AG04449 (cell line): ENCODE measurements around the gene VPS26B.

ENCODE experiments used
- CTCF ChIA-PET: fragments of 350-600 bp; formaldehyde crosslinking; extraction: SDS; loops from one replicate; lab custom pipeline; 2021; ENCODE audit warnings: antibody characterized with exemption; lab: Yijun Ruan, JAX
- POLR2A ChIA-PET: fragments of 400-600, 350-600 bp; formaldehyde crosslinking; extraction: SDS; loops from one replicate; lab custom pipeline; 2020; ENCODE audit warnings: antibody characterized with exemption, inconsistent platforms; lab: Yijun Ruan, JAX
- DNase-seq: peaks from one replicate; pipeline ENCODE4 v3.0.0-alpha.2; 2010; ENCODE audit warnings: low read depth, low spot score
- H3K4me3 ChIP-seq: 2 replicates; pipeline ENCODE4 v1.5.1; 2011; ENCODE audit warnings: low read depth, mild to moderate bottlenecking, control low read depth, low read length
- TF ChIP-seq, protein P1 (sequence below): IDR thresholded peaks from one replicate; pipeline ENCODE4 v1.5.1; 2011; ENCODE audit warnings: mild to moderate bottlenecking, moderate library complexity, low read length, control low read depth, inconsistent platforms; ENCODE audit not compliant: insufficient read depth; ENCODE audit errors: missing control alignments

VPS26B gene

DNA sequence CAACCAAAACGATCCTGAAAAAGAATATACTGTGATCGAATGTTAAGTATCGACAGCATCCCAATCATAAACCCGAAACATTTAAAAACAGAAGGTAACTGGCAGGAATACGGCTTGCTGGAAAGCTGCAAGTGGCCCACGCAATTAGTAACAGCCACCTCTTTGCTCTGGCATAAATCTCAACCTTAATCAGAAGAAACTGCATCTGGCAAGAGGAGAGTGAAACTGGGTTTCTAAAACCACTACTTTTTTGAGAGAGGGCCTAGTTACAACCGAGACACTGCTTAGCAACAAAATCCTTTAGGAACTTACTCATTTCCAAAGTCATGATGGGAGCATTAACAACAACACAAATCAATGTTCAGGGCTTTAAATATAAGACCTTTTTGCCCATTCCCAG is 8.6 kb upstream of the VPS26B start:
- ChIA-PET POLR2A (no interaction called here), CTCF (no interaction called here)
- DNase-seq, result no peak
- no peak overlapping the region for H3K4me3 ChIP-seq
- TF ChIP-seq, protein P1, sequence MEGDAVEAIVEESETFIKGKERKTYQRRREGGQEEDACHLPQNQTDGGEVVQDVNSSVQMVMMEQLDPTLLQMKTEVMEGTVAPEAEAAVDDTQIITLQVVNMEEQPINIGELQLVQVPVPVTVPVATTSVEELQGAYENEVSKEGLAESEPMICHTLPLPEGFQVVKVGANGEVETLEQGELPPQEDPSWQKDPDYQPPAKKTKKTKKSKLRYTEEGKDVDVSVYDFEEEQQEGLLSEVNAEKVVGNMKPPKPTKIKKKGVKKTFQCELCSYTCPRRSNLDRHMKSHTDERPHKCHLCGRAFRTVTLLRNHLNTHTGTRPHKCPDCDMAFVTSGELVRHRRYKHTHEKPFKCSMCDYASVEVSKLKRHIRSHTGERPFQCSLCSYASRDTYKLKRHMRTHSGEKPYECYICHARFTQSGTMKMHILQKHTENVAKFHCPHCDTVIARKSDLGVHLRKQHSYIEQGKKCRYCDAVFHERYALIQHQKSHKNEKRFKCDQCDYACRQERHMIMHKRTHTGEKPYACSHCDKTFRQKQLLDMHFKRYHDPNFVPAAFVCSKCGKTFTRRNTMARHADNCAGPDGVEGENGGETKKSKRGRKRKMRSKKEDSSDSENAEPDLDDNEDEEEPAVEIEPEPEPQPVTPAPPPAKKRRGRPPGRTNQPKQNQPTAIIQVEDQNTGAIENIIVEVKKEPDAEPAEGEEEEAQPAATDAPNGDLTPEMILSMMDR, result no peak

DNA sequence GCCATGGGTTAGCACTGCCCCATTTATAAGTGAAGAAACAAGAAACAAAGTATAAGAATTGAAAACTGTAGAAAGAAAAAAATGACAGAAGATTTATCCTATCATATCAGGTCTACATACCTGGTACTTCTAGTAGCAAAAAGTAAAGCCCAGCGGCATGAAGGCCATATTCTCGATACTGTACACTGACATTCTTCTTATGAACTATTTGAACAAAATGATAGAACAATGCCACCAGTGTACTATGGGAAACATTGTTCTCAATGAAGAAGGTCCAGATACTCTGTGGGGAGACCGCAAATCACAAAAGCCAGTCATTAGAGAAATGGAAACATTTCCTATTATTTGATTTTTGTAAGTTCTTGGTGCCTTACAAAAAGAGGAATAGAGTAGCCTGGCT is 7.7 kb upstream of the VPS26B start:
- no peak overlapping the region for H3K4me3 ChIP-seq
- CTCF ChIA-PET, result interaction anchor here (1.5 kb wide), 1 partner anchor 9 kb away, joined by 3 read pairs; no protein-coding TSS in a partner anchor
- TF ChIP-seq, protein P1, result no peak
- POLR2A ChIA-PET, result no interaction called here
- DNase-seq, result no peak

DNA sequence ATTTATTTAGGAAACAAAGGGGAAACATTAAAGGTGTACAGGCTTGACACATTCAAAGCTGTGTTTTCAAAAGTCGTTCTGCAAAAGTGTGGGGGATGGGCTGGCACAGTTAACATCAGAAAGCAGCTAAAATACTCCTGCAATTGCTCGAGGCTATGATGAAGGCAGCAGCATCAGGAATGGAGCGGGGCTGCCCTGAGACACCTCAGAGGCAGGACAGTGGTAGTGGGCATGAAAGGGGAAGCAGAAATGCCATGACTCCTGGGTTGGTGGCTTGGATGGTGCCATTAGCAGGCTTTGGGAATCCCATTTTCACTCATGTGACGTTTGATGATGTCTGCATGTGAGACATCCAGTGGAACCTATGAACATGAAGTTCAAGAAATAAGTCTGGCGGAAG is 1.4 kb upstream of the VPS26B start:
- peak overlapping the region; percentile 67 for H3K4me3 ChIP-seq
- ChIA-PET POLR2A (no interaction called here), CTCF (interaction anchor here (0.9 to 3.8 kb wide), 3 partner anchors 13 to 172 kb away, joined by 4 to 15 read pairs (median 5); no protein-coding TSS in a partner anchor)
- no peak for DNase-seq
- TF ChIP-seq, protein P1, result no peak

DNA sequence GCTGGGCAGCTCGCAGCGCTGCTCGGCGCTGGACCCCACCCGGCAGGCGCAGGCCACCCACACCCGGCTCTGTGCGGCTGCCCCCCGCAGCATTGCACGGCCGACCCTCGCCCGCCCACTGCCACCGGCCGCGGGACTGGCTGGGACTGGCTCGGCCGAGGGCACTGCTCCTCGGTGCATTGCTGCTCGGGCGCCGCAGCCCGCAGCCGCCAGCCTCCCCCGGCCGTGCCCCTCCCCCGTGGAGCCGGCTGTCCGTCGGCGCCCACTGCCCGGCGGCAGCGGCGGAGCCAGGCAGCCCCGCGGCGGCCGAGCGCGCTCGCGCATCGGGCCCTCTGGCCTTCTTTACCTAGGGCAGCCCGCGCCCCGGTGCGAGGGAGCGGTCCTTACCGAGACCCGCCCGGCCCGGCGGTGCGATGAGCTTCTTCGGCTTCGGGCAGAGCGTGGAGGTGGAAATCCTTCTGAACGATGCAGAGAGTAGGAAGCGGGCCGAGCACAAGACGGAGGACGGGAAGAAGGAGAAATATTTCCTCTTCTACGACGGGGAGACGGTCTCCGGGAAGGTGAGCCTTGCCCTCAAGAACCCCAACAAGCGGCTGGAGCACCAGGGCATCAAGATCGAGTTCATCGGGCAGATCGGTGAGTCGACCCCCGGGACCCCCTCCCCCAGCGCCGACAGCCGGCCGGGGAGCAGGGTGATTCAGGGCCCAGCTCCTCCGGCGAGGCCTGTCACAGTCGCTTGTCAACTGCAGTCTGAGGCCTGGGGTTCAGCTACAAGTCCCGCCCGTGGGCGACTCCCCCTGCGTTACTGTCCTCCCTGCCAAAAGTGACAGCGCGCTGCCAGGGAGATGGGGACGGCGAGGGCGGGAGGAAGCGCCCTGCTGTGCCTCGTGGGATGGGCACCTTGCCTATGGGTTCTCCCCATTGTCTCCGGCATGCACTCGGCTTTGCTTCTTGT is 516 bp downstream of the VPS26B start:
- DNase-seq, result no peak
- ChIA-PET CTCF (interaction anchor here (0.7 to 3.8 kb wide), 12 partner anchors 9 to 176 kb away, joined by 3 to 15 read pairs (median 4); no protein-coding TSS in a partner anchor), POLR2A (interaction anchor here (0.6 to 1.4 kb wide), 3 partner anchors 19 to 448 kb away, joined by 3 to 4 read pairs (median 3); no protein-coding TSS in a partner anchor)
- peak overlapping the region; percentile 67 for H3K4me3 ChIP-seq
- TF ChIP-seq, protein P1, result no peak

DNA sequence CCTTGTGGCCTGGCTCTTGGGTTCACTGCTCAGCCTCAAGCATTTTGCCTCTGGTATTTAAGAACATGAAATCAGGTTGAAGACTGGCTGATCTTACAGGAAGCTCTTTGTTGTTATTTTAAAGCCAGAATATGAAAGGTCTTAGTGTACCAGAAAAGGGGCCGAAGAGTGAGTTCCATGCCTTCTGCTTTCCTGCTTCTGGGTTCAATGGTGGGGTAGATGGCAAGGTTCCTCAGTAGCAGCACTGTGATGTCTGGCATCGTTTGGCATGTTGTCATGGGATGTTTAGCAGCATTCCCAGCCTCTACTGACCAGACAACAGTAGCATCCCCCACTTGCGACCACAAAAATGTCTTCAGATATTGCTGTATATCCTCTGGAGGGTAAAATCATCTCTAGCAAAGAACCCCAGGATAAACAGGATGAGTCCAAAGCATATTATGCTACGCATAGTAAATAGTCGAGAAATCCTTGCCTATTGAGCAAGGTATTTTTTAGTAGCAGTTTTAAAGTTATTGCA is 2.4 kb downstream of the VPS26B start:
- CTCF ChIA-PET, result interaction anchor here (1.3 kb wide), 1 partner anchor 8 kb away, joined by 3 read pairs; no protein-coding TSS in a partner anchor
- H3K4me3 ChIP-seq, result peak overlapping the region; percentile 16; the same call in 1 of the 2 replicates
- no peak for DNase-seq
- TF ChIP-seq, protein P1, result no peak
- POLR2A ChIA-PET, result no interaction called here

DNA sequence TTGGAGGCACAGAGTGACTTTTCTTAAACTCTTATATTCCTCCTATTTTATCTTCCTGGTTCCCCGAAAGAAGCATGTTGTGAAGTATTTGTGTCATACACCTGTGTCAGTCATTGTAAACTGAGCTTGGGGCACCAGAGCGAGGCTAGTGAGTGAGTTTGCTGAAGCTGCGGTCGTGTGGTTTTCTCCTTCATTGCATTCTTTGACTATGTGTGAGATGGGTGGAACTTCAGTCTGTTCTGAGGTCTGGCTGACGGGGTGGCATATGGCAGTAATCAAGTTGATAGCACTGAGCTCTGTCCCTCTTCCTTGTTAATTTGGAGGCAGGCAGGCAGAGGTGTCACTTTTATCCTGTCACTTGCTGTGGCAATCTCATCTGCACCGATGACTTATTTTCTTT is 4.2 kb downstream of the VPS26B start:
- TF ChIP-seq, protein P1, result no peak
- no peak overlapping the region for H3K4me3 ChIP-seq
- peak; percentile 63 for DNase-seq
- ChIA-PET CTCF (interaction anchor here (0.8 to 1.7 kb wide), 2 partner anchors 33 to 178 kb away, joined by 3 to 6 read pairs; no protein-coding TSS in a partner anchor), POLR2A (no interaction called here)
